HepG2 (cell line): ENCODE results near the gene NELL1. TPM values are rescaled to one million over a fixed set of nuclear protein-coding genes. Genes with fewer than 3 reads are reported as not detected.

Source experiments
- ATAC-seq: fragments of 200-7000 bp; cut with Tn5 transposase; 3 replicates; pipeline ENCODE4 v1.9.1; 2020; ENCODE audit warnings: mild to moderate bottlenecking, moderate library complexity
- BruUV-seq: library from RNA; stranded (reverse); fragments of 400-500 nt; replicated peaks from 2 replicates; lab custom pipeline; 2021; lab: Mats Ljungman, UMichigan
- CTCF ChIA-PET: fragments of 300-600 bp; formaldehyde crosslinking; extraction: SDS; loops from one replicate; lab custom pipeline; 2021; ENCODE audit warnings: low total read pairs, inconsistent platforms, low intra/inter-chr PET ratio; lab: Yijun Ruan, JAX
- POLR2A ChIA-PET: fragments of 350-600 bp; sonication (Branson Sonifier 250); formaldehyde crosslinking; loops from one replicate; lab custom pipeline; 2020; ENCODE audit warnings: antibody characterized with exemption, inconsistent platforms; lab: Yijun Ruan, JAX
- DNase-seq: peaks from one replicate; pipeline ENCODE4 v3.0.0-alpha.2; 2015; ENCODE audit warnings: low spot score
- FAIRE-seq: peaks from 3 replicates; lab custom pipeline; 2011; peaks lifted over from hg19 to GRCh38; lab: Jason Lieb, UNC
- H2AFZ ChIP-seq: one replicate; pipeline ENCODE4 v1.6.1; 2011; ENCODE audit warnings: low read length, inconsistent platforms
- H3K27ac ChIP-seq: fragments of 300-600 bp; 3 replicates; pipeline ENCODE4 v1.8.0; 2011; ENCODE audit warnings: mixed run types, mild to moderate bottlenecking, mixed read lengths, low read length, inconsistent platforms; ENCODE audit not compliant: insufficient read depth; ENCODE audit errors: extremely low read length
- H3K27me3 ChIP-seq, 2 experiments: fragments of 200-600 bp in 1 of 2; 2 replicates in 1 of 2; 3 replicates in 1 of 2; pipeline versions ENCODE4 v1.6.0 to v1.8.0; 2011; ENCODE audit warnings: low read length in 2 of 2, mild to moderate bottlenecking in 2 of 2, moderate library complexity in 2 of 2, inconsistent platforms in 1 of 2; ENCODE audit not compliant: insufficient read depth in 2 of 2, control insufficient read depth in 1 of 2
- H3K36me3 ChIP-seq, 2 experiments: fragments of 200-600 bp in 1 of 2; replicated peaks in 1 of 2; 2 replicates in 1 of 2; 3 replicates in 1 of 2; pipeline versions ENCODE4 v1.5.1 to v1.8.0; 2011; ENCODE audit warnings: low read length in 2 of 2, inconsistent platforms in 1 of 2; ENCODE audit not compliant: insufficient read depth in 2 of 2, control insufficient read depth in 1 of 2
- H3K4me1 ChIP-seq: 2 replicates; pipeline ENCODE4 v1.5.1; 2012; ENCODE audit warnings: low read length, inconsistent platforms; ENCODE audit not compliant: insufficient read depth
- H3K4me2 ChIP-seq: 2 replicates; pipeline ENCODE4 v1.6.0; 2011; ENCODE audit warnings: low read depth, low read length, inconsistent platforms
- H3K4me3 ChIP-seq, 3 experiments: fragments of 200-600 bp in 1 of 3; sonication (generic), shearing (Covaris generic) in 1 of 3; replicated peaks in 1 of 3; 2 replicates each; pipeline ENCODE4 v1.5.1; 2011 to 2016; ENCODE audit warnings: low read length in 3 of 3, inconsistent platforms in 2 of 3, low read depth in 2 of 3, mild to moderate bottlenecking in 2 of 3, control low read depth in 1 of 3, mixed read lengths in 1 of 3; ENCODE audit not compliant: insufficient read depth in 1 of 3
- H3K79me2 ChIP-seq: one replicate; pipeline ENCODE4 v1.6.1; 2011; ENCODE audit warnings: low read length, inconsistent platforms; ENCODE audit not compliant: insufficient read depth
- H3K9ac ChIP-seq: 2 replicates; pipeline ENCODE4 v1.6.0; 2011; ENCODE audit warnings: mild to moderate bottlenecking, low read depth, low read length, inconsistent platforms; ENCODE audit not compliant: insufficient read depth
- H3K9me3 ChIP-seq: 2 replicates; pipeline ENCODE4 v1.5.1; 2012; ENCODE audit warnings: mild to moderate bottlenecking, low read length
- H4K20me1 ChIP-seq: 2 replicates; pipeline ENCODE4 v1.6.0; 2011; ENCODE audit warnings: inconsistent platforms, mild to moderate bottlenecking, low read length, moderate library complexity; ENCODE audit not compliant: insufficient read depth
- AKAP8 ChIP-seq: sonication (generic); formaldehyde crosslinking; IDR thresholded peaks from 2 replicates; pipeline ENCODE4 v1.5.1; 2020; ENCODE audit warnings: mild to moderate bottlenecking, missing genetic modification reagents
- ELK4 ChIP-seq: sonication (generic); formaldehyde crosslinking; IDR thresholded peaks from 2 replicates; pipeline ENCODE4 v1.9.0; 2021; ENCODE audit warnings: missing genetic modification reagents, borderline replicate concordance
- FOXA1 ChIP-seq, 2 experiments: fragments of 450-650 bp in 1 of 2; sonication (generic) in 1 of 2; formaldehyde crosslinking in 1 of 2; IDR thresholded peaks; 2 replicates each; pipeline versions ENCODE4 v1.4.0 to v1.6.1; 2016 to 2020; ENCODE audit warnings: missing genetic modification reagents in 1 of 2
- NCOA5 ChIP-seq: sonication (generic); formaldehyde crosslinking; IDR thresholded peaks from 2 replicates; pipeline ENCODE4 v1.4.0; 2020; ENCODE audit warnings: missing genetic modification reagents
- ONECUT2 ChIP-seq: sonication (generic); formaldehyde crosslinking; IDR thresholded peaks from 2 replicates; pipeline ENCODE4 v1.4.0; 2020; ENCODE audit warnings: missing genetic modification reagents
- SP140L ChIP-seq: sonication (generic); formaldehyde crosslinking; IDR thresholded peaks from 2 replicates; pipeline ENCODE4 v1.4.0; 2020; ENCODE audit warnings: missing genetic modification reagents, borderline replicate concordance
- TCF7 ChIP-seq: sonication (generic); IDR thresholded peaks from 2 replicates; pipeline ENCODE4 v1.6.1; 2016; ENCODE audit warnings: antibody characterized with exemption, low read depth
- TRIM24 ChIP-seq: sonication (generic); formaldehyde crosslinking; IDR thresholded peaks from 2 replicates; pipeline ENCODE4 v1.8.0; 2022; ENCODE audit warnings: mild to moderate bottlenecking, missing genetic modification reagents
- YEATS2 ChIP-seq: sonication (generic); formaldehyde crosslinking; IDR thresholded peaks from 2 replicates; pipeline ENCODE4 v1.4.0; 2020; ENCODE audit warnings: missing genetic modification reagents, borderline replicate concordance
- ZFP82 ChIP-seq: sonication (generic); formaldehyde crosslinking; IDR thresholded peaks from 2 replicates; pipeline ENCODE4 v1.5.1; 2020; ENCODE audit warnings: mild to moderate bottlenecking, missing genetic modification reagents, borderline replicate concordance
- ZFY ChIP-seq: sonication (generic); formaldehyde crosslinking; IDR thresholded peaks from 2 replicates; pipeline ENCODE4 v1.4.0; 2020; ENCODE audit warnings: missing genetic modification reagents
- ZNF556 ChIP-seq: sonication (generic); formaldehyde crosslinking; IDR thresholded peaks from 2 replicates; pipeline ENCODE4 v1.4.0; 2020; ENCODE audit warnings: mild to moderate bottlenecking, missing genetic modification reagents, borderline replicate concordance
- ZNF710 ChIP-seq: sonication (generic); formaldehyde crosslinking; IDR thresholded peaks from 2 replicates; pipeline ENCODE4 v1.5.0; 2020; ENCODE audit warnings: mild to moderate bottlenecking, missing genetic modification reagents, borderline replicate concordance
- WGBS: methylation state at CpG from one replicate; pipeline ENCODE4 v1.1.6; 2017; ENCODE audit warnings: low lambda C conversion rate; 5-methylcytosine and 5-hydroxymethylcytosine counted together
- in situ Hi-C: cut with HindIII; loops from 2 replicates; pipeline ENCODE4 v1.10.0; 2017; ENCODE audit warnings: low pct_unique_long_range_greater_than_20kb; ENCODE audit not compliant: extremely low pct_ligation_motif_present
- intact Hi-C: fragments of 100-400 bp; cut with micrococcal nuclease; formaldehyde crosslinking; loops from one replicate; pipeline ENCODE4 v1.10.0; 2022; ENCODE audit not compliant: unreplicated experiment
- polyA plus RNA-seq, 8 experiments: library from polyadenylated mRNA; depleted of rRNA in 3 of 8; stranded (reverse) in 7 of 8; unstranded in 1 of 8; fragments of >200 nt; fragmentation: Illumina TruSeq in 4 of 8; extraction: Trizol in 4 of 8; gene quantifications; 2 replicates each; pipeline versions ENCODE4 v1.2.1 to v1.2.3, GENCODE V29; 2011 to 2016; ENCODE audit warnings: low read depth in 4 of 8, missing spikeins in 1 of 8, mixed read lengths in 1 of 8; ENCODE audit not compliant: insufficient read depth in 1 of 8
- total RNA-seq, 5 experiments: library from RNA; depleted of rRNA; stranded (reverse); fragments of >200 nt; fragmentation: Illumina TruSeq; extraction: Trizol; gene quantifications; 2 replicates each; pipeline ENCODE4 v1.2.3, GENCODE V29; 2016; ENCODE audit warnings: low read depth in 1 of 5
- TF ChIP-seq, protein P1 (sequence below): IDR thresholded peaks from 2 replicates; pipeline ENCODE4 v1.6.1; 2018; ENCODE audit warnings: missing genetic modification reagents
- TF ChIP-seq, protein P2 (sequence below): sonication (generic); formaldehyde crosslinking; IDR thresholded peaks from 2 replicates; pipeline ENCODE4 v1.8.1; 2023; ENCODE audit warnings: mild to moderate bottlenecking, missing genetic modification reagents

NELL1 gene
- total and polyA plus RNA-seq, 2 of the 13 experiments (the other 11 are each of a cell fraction or from before 2014, with no cell fraction given) = not detected

DNA sequence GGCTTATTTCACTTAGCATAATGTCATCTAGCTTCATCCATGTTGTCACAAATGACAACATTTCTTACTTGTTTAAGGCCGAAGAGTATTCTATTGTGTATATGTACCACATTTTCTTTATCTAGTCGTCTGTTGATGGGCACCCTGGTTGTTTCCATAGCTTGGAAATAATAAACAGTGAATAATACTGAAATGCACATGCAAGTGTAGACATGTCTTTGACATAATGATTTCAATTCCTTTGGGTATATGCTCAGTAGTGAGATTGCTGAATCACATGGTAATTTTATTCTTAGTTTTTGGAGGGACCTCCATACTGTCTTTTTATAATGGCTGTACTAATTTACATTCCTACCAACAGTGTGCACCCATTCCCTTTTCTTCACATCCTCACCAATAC lies 508.0 kb downstream of the NELL1 start:
- Histone ChIP-seq H2AFZ (no peak overlapping the region), H3K4me3 (no peak overlapping the region), H3K79me2 (no peaks in the 10 kb centered on the region), H3K4me1 (no peaks in the 10 kb centered on the region), H3K9ac (no peak overlapping the region), H3K4me2 (no peak overlapping the region), H3K9me3 (no peaks in the 10 kb centered on the region), H3K27ac (no peak overlapping the region), H3K36me3 (no peaks in the 10 kb centered on the region), H4K20me1 (no peaks in the 10 kb centered on the region), H3K27me3 (no peaks in the 10 kb centered on the region)
- FAIRE-seq = no peak
- ChIA-PET POLR2A (no interaction called here), CTCF (no interaction called here)
- intact Hi-C loops = no loop called here
- 0% methylated on average over 2 of the region's 2 CpGs for WGBS
- BruUV-seq = no TSS peak
- ATAC-seq = no peak
- no peak for DNase-seq
- in situ Hi-C loops = no loop called here
- TF ChIP-seq ZNF710 (CRISPR knock-in tag) (no peak), NCOA5 (CRISPR knock-in tag) (no peak), ELK4 (CRISPR knock-in tag) (no peak), ONECUT2 (CRISPR knock-in tag) (no peak)

GRCh38 chr11:21179770-21180169 lies 510.4 kb downstream of the NELL1 start:
- Histone ChIP-seq H3K36me3 (no peaks in the 10 kb centered on the region), H4K20me1 (no peaks in the 10 kb centered on the region), H3K4me1 (no peaks in the 10 kb centered on the region), H3K27ac (no peak overlapping the region), H3K4me2 (no peak overlapping the region), H3K27me3 (no peaks in the 10 kb centered on the region), H3K4me3 (no peak overlapping the region), H2AFZ (no peak overlapping the region), H3K79me2 (no peaks in the 10 kb centered on the region), H3K9me3 (no peaks in the 10 kb centered on the region), H3K9ac (no peak overlapping the region)
- no peak for ATAC-seq
- in situ Hi-C loops (no loop called here), intact Hi-C loops (no loop called here)
- 7% methylated on average over 1 of the region's 1 CpG for WGBS
- BruUV-seq = no TSS peak
- DNase-seq = no peak
- POLR2A ChIA-PET = no interaction called here
- FAIRE-seq = no peak
- CTCF ChIA-PET = no interaction called here
- TF ChIP-seq ZFY (CRISPR knock-in tag) (no peak), TCF7 (no peak), ZFP82 (CRISPR knock-in tag) (no peak), TRIM24 (CRISPR knock-in tag) (no peak), AKAP8 (CRISPR knock-in tag) (no peak), ZNF556 (CRISPR knock-in tag) (no peak), FOXA1 (IDR thresholded peaks at IDR 0.05) (no peak), FOXA1 (CRISPR knock-in tag; IDR thresholded peaks at IDR 0.05) (no peak), YEATS2 (CRISPR knock-in tag) (no peak), SP140L (CRISPR knock-in tag) (no peak)
- TF ChIP-seq, protein P1, sequence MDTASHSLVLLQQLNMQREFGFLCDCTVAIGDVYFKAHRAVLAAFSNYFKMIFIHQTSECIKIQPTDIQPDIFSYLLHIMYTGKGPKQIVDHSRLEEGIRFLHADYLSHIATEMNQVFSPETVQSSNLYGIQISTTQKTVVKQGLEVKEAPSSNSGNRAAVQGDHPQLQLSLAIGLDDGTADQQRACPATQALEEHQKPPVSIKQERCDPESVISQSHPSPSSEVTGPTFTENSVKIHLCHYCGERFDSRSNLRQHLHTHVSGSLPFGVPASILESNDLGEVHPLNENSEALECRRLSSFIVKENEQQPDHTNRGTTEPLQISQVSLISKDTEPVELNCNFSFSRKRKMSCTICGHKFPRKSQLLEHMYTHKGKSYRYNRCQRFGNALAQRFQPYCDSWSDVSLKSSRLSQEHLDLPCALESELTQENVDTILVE (CRISPR knock-in tag) = no peak
- TF ChIP-seq, protein P2, sequence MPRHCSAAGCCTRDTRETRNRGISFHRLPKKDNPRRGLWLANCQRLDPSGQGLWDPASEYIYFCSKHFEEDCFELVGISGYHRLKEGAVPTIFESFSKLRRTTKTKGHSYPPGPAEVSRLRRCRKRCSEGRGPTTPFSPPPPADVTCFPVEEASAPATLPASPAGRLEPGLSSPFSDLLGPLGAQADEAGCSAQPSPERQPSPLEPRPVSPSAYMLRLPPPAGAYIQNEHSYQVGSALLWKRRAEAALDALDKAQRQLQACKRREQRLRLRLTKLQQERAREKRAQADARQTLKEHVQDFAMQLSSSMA (CRISPR knock-in tag) = no peak
